GM19324 (cell line): ENCODE measurements around the gene USP40.

Experiments
- ATAC-seq: cut with Tn5 transposase; IDR thresholded peaks from one replicate; pipeline ENCODE4 v1.9.1; 2021; ENCODE audit warnings: mild to moderate bottlenecking, moderate library complexity; ENCODE audit not compliant: unreplicated experiment, low FRiP score

The USP40 gene

GRCh38 chr2:233463586-233463985 lies 103.0 kb downstream of the USP40 start:
- ATAC-seq = no peak

DNA sequence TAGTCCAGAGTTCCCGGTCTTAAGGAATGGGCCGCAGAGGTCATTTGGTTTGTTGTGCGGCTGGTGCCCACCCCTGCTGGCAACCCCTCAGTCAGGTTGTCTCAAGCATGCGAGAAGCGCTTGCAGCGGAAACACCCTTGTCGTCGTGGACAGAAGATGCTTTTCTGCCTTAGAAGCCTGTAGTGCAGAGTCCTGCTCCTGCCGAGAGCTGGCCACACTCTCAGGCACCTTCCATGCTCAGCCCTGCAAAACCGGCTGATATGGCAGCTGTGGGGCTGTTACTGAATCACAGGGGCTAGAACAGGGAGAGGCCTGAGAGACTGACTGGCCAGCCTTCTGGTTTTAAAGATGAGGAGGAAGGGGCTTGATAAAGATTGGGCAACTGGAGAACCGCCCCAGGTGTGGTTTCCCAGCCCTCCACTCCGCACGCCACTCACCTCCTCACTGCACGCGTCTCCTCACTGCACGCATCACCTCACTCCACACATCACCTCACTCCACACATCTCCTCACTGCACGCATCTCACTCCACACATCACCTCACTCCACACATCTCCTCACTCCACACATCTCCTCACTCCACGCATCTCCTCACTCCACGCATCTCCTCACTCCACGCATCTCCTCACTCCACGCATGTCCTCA lies 103.6 kb downstream of the USP40 start:
- no peak for ATAC-seq

- no peak for ATAC-seq
These were observed 104.3 kb downstream of the USP40 start for GRCh38 chr2:233462202-233462785.

DNA sequence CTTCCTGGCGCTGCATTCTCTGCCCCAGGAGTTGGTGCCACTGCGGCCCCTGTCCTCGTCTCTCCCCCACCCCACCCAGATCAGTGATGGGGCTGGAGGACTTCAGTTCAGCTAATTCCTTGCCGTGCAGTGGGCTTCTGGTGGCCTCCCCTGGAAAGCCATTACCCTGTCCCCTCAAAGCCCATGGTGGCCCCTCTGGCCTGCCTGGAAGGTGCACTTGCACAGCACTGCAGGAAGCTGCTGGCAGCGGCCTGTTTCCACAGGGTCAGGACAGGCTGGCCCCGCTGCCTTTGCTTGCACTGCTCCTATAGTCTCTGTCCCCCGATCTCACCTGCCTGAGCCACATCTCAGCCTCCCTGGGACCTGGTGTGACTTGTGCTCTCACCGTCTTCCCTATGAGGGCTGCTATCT lies 105.1 kb downstream of the USP40 start:
- no peak for ATAC-seq

- no peak for ATAC-seq
These were observed 105.7 kb downstream of the USP40 start for GRCh38 chr2:233460726-233461441.

- no peak for ATAC-seq
These were observed 107.2 kb downstream of the USP40 start for GRCh38 chr2:233459426-233459825.

GRCh38 chr2:233458826-233459225 lies 107.8 kb downstream of the USP40 start:
- ATAC-seq = no peak

GRCh38 chr2:233458031-233458610 lies 108.5 kb downstream of the USP40 start:
- no peak for ATAC-seq

DNA sequence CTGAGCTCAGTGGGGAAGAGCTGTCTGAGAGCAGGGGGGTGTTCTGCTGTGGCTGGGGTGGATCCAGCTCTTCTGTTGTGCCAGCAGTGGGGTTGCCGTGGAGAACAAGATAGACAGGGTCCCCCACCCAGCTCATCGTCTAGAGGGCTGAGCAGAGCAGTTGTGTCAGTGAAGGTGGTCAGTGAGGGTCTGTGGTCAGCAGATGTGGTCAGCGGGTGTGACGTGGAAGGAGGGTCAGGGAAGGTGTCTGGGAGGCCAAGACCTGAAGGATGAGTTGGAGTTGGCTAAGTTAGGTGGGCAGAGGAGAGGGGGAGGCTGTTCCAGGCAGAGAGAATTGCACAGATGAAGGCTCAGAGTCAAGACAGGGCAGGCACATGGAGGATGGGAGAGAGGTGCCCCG lies 109.2 kb downstream of the USP40 start:
- ATAC-seq = no peak

DNA sequence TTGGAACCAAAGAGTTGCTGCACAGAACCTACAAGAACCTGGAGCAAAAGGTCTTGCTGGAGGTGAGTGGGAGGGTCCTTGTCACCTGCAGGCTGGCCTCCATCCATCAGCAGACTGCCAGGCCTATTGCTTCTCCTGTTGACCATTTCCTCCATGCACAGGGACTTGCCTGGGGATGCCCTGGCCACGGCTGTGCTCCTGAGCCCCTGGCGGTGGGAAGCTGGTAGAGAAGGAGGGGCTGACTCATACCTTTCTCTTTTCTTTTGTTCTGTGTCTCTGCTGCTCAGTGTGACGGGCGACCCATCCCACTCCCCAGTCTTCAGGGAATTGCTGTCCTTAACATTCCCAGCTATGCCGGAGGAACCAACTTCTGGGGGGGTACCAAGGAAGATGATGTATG lies 109.6 kb downstream of the USP40 start:
- ATAC-seq = no peak

DNA sequence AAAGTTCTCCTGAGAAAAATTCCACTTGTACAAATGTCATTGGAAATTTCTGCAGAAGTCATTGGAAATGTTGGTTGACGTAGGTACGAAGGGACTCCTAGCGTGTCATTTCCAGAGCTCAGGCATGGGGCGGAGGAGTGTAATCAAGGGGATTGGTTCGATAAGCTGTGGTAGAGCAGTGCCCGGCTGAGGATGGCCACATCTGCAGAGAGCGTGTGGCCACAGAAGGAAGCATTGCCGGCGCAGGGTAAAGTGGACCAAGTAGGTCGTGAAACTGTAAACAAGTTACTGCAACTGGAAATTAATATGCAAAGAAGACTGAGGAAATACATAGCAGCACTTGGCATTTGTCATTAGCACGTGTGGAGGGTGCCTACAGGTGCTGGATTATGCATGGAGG lies 110.5 kb downstream of the USP40 start:
- no peak for ATAC-seq

- no peak for ATAC-seq
These were observed 111.1 kb downstream of the USP40 start for GRCh38 chr2:233455491-233455890.

DNA sequence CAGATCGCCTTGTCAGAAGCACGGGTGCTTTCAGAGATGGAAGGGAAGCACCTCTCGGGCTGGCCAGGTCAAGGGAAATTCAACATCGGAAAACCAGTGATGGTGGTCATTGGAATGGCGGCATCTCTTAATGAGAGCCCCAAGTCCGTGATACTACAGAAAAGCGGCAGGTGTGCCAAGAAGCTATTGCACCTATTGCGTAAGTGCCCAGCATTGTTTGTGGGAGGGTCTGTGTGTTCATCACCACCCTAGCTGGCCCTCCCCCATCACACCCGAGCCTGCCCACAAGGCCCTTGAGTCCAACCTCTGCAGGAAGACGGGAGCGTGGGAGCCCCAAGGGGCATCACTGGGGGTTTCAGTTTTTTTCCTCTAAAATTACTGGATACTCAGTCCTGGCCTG lies 111.6 kb downstream of the USP40 start:
- no peak for ATAC-seq

DNA sequence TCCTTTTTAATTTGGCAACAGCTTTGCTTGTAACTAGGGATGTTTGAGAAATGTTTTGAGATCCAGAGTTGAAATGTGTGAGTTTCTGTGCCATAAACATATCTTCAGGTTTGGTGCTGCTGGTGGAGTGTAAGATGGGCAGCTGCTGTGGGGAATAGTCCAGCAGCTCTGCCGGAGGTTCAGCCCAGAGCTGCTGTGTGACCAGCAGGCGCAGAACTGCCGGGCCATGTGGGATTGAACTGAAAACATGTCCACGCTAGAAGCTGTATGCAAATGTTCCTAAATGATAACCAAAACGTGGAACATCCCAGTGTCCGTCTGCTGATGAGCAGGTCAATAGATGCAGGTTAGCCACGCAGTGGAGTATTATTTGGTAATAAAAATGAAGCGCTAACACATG lies 112.7 kb downstream of the USP40 start:
- no peak for ATAC-seq

- no peak for ATAC-seq
These were observed 113.3 kb downstream of the USP40 start for GRCh38 chr2:233453111-233453915.

DNA sequence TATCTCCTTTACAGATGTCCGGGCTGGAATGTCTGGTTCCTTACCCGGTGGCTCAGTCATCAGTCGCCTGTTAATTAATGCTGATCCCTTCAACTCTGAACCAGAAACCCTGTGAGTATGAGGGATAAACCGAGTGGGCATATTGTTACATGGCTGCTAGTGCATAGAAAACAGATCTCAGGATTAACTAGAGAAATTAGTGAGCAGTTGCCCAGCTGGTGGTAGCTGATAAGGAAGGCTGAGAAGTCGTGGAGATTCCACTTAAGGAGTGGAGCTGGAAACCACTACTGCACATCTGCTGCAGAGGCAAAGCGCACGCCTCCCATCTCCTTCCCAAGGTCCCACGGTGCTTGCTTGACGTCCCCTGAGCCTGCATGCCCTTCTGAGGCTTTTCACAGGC lies 114.6 kb downstream of the USP40 start:
- ATAC-seq = no peak

- no peak for ATAC-seq
These were observed 115.6 kb downstream of the USP40 start for GRCh38 chr2:233450864-233451575.

- no peak for ATAC-seq
These were observed 116.4 kb downstream of the USP40 start for GRCh38 chr2:233449921-233450863.
